IMR-90 (cell line): ENCODE results near the gene OR56B4.

Source experiments
- CHD1 ChIP-seq: IDR thresholded peaks from 2 replicates; pipeline ENCODE4 v1.6.1; 2012; ENCODE audit warnings: low read depth, low read length, improper control_type of control experiment
- CTCF ChIP-seq: conservative IDR thresholded peaks from 2 replicates; pipeline ENCODE4 v1.5.1; 2012; ENCODE audit warnings: mild to moderate bottlenecking, low read depth, low read length, improper control_type of control experiment
- MAFK ChIP-seq: IDR thresholded peaks from 2 replicates; pipeline ENCODE4 v1.6.1; 2012; ENCODE audit warnings: low read depth, low read length, improper control_type of control experiment
- POLR2A ChIP-seq: IDR thresholded peaks from 2 replicates; pipeline ENCODE4 v1.6.1; 2012; ENCODE audit warnings: mild to moderate bottlenecking, low read depth, low read length
- RAD21 ChIP-seq: IDR thresholded peaks from 2 replicates; pipeline ENCODE4 v1.6.1; 2012; ENCODE audit warnings: low read length, improper control_type of control experiment
- RCOR1 ChIP-seq: IDR thresholded peaks from 2 replicates; pipeline ENCODE4 v1.6.1; 2012; ENCODE audit warnings: mild to moderate bottlenecking, low read length, improper control_type of control experiment; ENCODE audit not compliant: insufficient replicate concordance
- RFX5 ChIP-seq: IDR thresholded peaks from 2 replicates; pipeline ENCODE4 v1.8.0; 2012; ENCODE audit warnings: low read depth, mild to moderate bottlenecking, low read length, moderate library complexity
- SMC3 ChIP-seq: fragments of 150-350 bp; IDR thresholded peaks from 2 replicates; pipeline ENCODE4 v1.6.1; 2016; ENCODE audit warnings: low read depth, mild to moderate bottlenecking, antibody characterized with exemption, low read length, moderate library complexity
- USF2 ChIP-seq: fragments of 150-350 bp; IDR thresholded peaks from 2 replicates; pipeline ENCODE4 v1.6.1; 2017; ENCODE audit warnings: mild to moderate bottlenecking, antibody characterized with exemption, low read length, low read depth

GRCh38 chr11:6152126-6152525, 44.6 kb downstream of the OR56B4 start:
- TF ChIP-seq CTCF (no peak), RCOR1 (no peak), POLR2A (no peak), USF2 (no peak), RAD21 (no peak), MAFK (no peak), SMC3 (no peak), CHD1 (no peak), RFX5 (no peak)
